ENCODE data around the gene NCBP1.

NCBP1 gene

DNA sequence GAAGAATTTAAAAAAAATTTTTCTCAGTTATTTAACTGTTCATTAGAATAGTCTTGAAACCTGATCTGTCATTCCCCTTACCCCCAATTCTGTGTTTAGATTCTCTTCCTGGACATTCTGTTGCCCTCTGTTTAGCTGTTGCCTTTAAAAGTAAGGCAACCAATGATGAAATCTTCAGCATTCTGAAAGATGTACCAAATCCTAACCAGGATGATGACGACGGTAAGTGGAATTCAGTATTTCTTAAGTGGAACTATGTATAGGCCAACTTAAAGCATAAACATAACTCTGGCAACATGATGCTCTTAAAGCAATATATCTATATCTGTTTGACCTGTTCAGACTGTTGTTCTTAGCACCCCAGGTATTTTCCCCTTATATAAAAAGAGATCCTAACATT, 27.2 kb downstream of the NCBP1 start:
- Histone ChIP-seq H3K18ac (ENCODE audit: low read depth in 1 of 2, low read length in 2 of 2) (no peak overlapping the region), H3K27me3 (ENCODE audit: control insufficient read depth in 1 of 2, insufficient read depth in 1 of 2, low read length in 2 of 2) (no peaks in the 10 kb centered on the region), H4K91ac (ENCODE audit: low read length) (no peak overlapping the region), H3K4me1 (ENCODE audit: control insufficient read depth, insufficient read depth, low read depth, low read length) (no peaks in the 10 kb centered on the region), H2BK120ac (ENCODE audit: low read depth, low read length) (no peak overlapping the region), H2BK5ac (ENCODE audit: low read depth, low read length, poor library complexity, severe bottlenecking) (no peak overlapping the region), H3K4me3 (ENCODE audit: insufficient read depth in 1 of 2, low read depth in 1 of 2, low read length in 2 of 2) (no peak overlapping the region), H2BK15ac (ENCODE audit: low read depth, poor library complexity, severe bottlenecking) (no peak overlapping the region), H3K36me3 (ENCODE audit: control insufficient read depth in 1 of 2, insufficient read depth in 2 of 2, low read depth in 1 of 2, low read length in 2 of 2) (peaks cover 25 to 97% of the 10 kb centered on the region in 2 experiments), H3K9me3 (ENCODE audit: control insufficient read depth, low read length) (peaks cover 3% of the 10 kb centered on the region), H2AFZ (ENCODE audit: low read depth, low read length) (no peak overlapping the region), H2BK12ac (ENCODE audit: low read length in 2 of 2) (no peak overlapping the region), H4K8ac (ENCODE audit: low read length) (no peak overlapping the region), H3K23ac (ENCODE audit: low read length in 2 of 2) (no peak overlapping the region), H2AK5ac (ENCODE audit: low read length, severe bottlenecking) (no peak overlapping the region), H3K9ac (ENCODE audit: low read length) (no peak overlapping the region), H3K14ac (ENCODE audit: low read length in 2 of 2) (no peak overlapping the region), H3K4me2 (ENCODE audit: low read length, poor library complexity, severe bottlenecking) (no peak overlapping the region), H3K27ac (ENCODE audit: low read length, poor library complexity, severe bottlenecking) (no peak overlapping the region), H3K4ac (ENCODE audit: low read depth in 1 of 2, low read length in 2 of 2) (no peak overlapping the region), H3K79me1 (replicated peaks; ENCODE audit: low read length, poor library complexity, severe bottlenecking) (peaks cover 19% of the 10 kb centered on the region)
- WGBS = no CpG with 5 or more reads among the region's 2 CpGs
- DNase-seq = peak; percentile 54

DNA sequence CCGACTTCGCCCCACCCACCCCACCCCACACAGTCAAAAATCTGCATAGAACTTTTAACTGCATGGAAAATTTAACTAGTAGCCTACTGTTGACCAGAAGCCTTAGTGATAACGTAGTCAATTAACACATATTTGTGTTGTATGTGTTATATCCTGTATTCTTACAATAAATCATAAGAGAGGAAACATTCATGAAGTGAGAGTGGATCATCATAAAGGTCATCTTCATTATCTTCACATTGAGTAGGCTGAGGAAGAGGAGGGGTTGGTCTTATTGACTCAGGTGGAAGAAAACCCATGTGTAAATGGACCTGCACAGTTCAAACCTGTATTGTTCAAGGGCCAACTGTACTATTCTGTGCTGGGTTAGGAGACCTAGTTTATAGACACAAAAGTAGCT, 32.1 kb downstream of the NCBP1 start:
- no peak overlapping the region for H4K91ac ChIP-seq (ENCODE audit: low read length)
- H3K4me3 ChIP-seq (ENCODE audit: insufficient read depth in 1 of 2, low read depth in 1 of 2, low read length in 2 of 2) = no peak overlapping the region
- no peaks in the 10 kb centered on the region for H3K27me3 ChIP-seq (ENCODE audit: control insufficient read depth in 1 of 2, insufficient read depth in 1 of 2, low read length in 2 of 2)
- H3K9ac ChIP-seq (ENCODE audit: low read length) = no peak overlapping the region
- no peak overlapping the region for H2AFZ ChIP-seq (ENCODE audit: low read depth, low read length)
- no peak overlapping the region for H3K18ac ChIP-seq (ENCODE audit: low read depth in 1 of 2, low read length in 2 of 2)
- no peak overlapping the region for H4K8ac ChIP-seq (ENCODE audit: low read length)
- no peak overlapping the region for H2BK120ac ChIP-seq (ENCODE audit: low read depth, low read length)
- no peak overlapping the region for H2BK5ac ChIP-seq (ENCODE audit: low read depth, low read length, poor library complexity, severe bottlenecking)
- no peak overlapping the region for H3K27ac ChIP-seq (ENCODE audit: low read length, poor library complexity, severe bottlenecking)
- no peak for DNase-seq
- no peak overlapping the region for H3K4ac ChIP-seq (ENCODE audit: low read depth in 1 of 2, low read length in 2 of 2)
- no peak overlapping the region for H2BK12ac ChIP-seq (ENCODE audit: low read length in 2 of 2)
- no peak overlapping the region for H2BK15ac ChIP-seq (ENCODE audit: low read depth, poor library complexity, severe bottlenecking)
- H3K79me1 ChIP-seq (replicated peaks; ENCODE audit: low read length, poor library complexity, severe bottlenecking) = peaks cover 18% of the 10 kb centered on the region
- 100% methylated on average over 1 of the region's 3 CpGs for WGBS
- H3K36me3 ChIP-seq (ENCODE audit: control insufficient read depth in 1 of 2, insufficient read depth in 2 of 2, low read depth in 1 of 2, low read length in 2 of 2) = peaks cover 17 to 97% of the 10 kb centered on the region in 2 experiments
- H3K4me2 ChIP-seq (ENCODE audit: low read length, poor library complexity, severe bottlenecking) = no peak overlapping the region
- no peak overlapping the region for H2AK5ac ChIP-seq (ENCODE audit: low read length, severe bottlenecking)
- no peaks in the 10 kb centered on the region for H3K9me3 ChIP-seq (ENCODE audit: control insufficient read depth, low read length)
- no peak overlapping the region for H3K14ac ChIP-seq (ENCODE audit: low read length in 2 of 2)
- H3K23ac ChIP-seq (ENCODE audit: low read length in 2 of 2) = no peak overlapping the region
- no peaks in the 10 kb centered on the region for H3K4me1 ChIP-seq (ENCODE audit: control insufficient read depth, insufficient read depth, low read depth, low read length)

DNA sequence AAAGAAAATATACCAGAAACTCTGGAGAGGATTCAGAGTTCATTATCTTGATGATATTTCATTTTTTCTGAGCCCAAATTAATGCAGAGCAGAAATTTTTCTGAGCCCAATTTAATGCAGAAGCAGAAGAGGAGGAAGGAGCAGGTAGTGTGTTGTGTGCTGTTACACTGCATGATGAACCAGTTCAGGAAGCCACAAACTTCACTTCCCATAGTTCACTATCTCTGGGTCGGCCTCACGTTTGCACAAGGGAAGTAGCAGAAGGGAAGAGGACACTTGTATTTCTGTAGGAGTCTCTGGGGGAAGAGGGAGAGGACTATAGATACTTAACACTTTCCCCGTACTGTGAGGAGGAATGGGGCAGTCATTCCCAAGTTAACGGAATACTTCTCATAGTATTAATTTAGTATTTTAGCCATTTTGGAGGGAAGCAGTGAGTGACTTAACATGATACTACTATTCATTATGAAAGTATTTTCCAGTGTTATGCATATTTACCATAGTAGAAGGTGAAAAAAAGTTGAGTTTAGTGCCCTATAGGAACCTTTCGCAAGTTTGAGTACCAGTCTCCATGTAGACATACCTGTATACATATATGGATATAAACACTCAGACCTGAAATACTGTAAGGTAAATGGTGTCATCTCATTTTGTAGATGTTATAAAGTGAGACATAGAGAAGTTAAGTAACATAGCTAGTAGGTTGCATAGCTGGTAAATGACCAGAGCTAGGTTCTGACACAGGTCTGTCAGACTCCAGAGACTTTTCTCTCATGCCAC, 33.5 kb downstream of the NCBP1 start:
- H3K27me3 ChIP-seq (ENCODE audit: control insufficient read depth in 1 of 2, insufficient read depth in 1 of 2, low read length in 2 of 2) = no peaks in the 10 kb centered on the region
- no peak for DNase-seq
- no peak overlapping the region for H3K4me3 ChIP-seq (ENCODE audit: insufficient read depth in 1 of 2, low read depth in 1 of 2, low read length in 2 of 2)
- peaks cover 17 to 97% of the 10 kb centered on the region in 2 experiments for H3K36me3 ChIP-seq (ENCODE audit: control insufficient read depth in 1 of 2, insufficient read depth in 2 of 2, low read depth in 1 of 2, low read length in 2 of 2)
- no peak overlapping the region for H3K4ac ChIP-seq (ENCODE audit: low read depth in 1 of 2, low read length in 2 of 2)
- H3K23ac ChIP-seq (ENCODE audit: low read length in 2 of 2) = no peak overlapping the region
- no peaks in the 10 kb centered on the region for H3K9me3 ChIP-seq (ENCODE audit: control insufficient read depth, low read length)
- no peak overlapping the region for H3K27ac ChIP-seq (ENCODE audit: low read length, poor library complexity, severe bottlenecking)
- H3K9ac ChIP-seq (ENCODE audit: low read length) = no peak overlapping the region
- H2BK15ac ChIP-seq (ENCODE audit: low read depth, poor library complexity, severe bottlenecking) = no peak overlapping the region
- no peak overlapping the region for H2BK120ac ChIP-seq (ENCODE audit: low read depth, low read length)
- H2AFZ ChIP-seq (ENCODE audit: low read depth, low read length) = no peak overlapping the region
- no peak overlapping the region for H3K4me2 ChIP-seq (ENCODE audit: low read length, poor library complexity, severe bottlenecking)
- peaks cover 22% of the 10 kb centered on the region for H3K79me1 ChIP-seq (replicated peaks; ENCODE audit: low read length, poor library complexity, severe bottlenecking)
- no peaks in the 10 kb centered on the region for H3K4me1 ChIP-seq (ENCODE audit: control insufficient read depth, insufficient read depth, low read depth, low read length)
- no peak overlapping the region for H2BK5ac ChIP-seq (ENCODE audit: low read depth, low read length, poor library complexity, severe bottlenecking)
- 90% methylated on average over 2 of the region's 5 CpGs for WGBS
- H4K91ac ChIP-seq (ENCODE audit: low read length) = no peak overlapping the region
- H3K14ac ChIP-seq (ENCODE audit: low read length in 2 of 2) = no peak overlapping the region
- no peak overlapping the region for H3K18ac ChIP-seq (ENCODE audit: low read depth in 1 of 2, low read length in 2 of 2)
- no peak overlapping the region for H2BK12ac ChIP-seq (ENCODE audit: low read length in 2 of 2)
- no peak overlapping the region for H2AK5ac ChIP-seq (ENCODE audit: low read length, severe bottlenecking)
- no peak overlapping the region for H4K8ac ChIP-seq (ENCODE audit: low read length)

DNA sequence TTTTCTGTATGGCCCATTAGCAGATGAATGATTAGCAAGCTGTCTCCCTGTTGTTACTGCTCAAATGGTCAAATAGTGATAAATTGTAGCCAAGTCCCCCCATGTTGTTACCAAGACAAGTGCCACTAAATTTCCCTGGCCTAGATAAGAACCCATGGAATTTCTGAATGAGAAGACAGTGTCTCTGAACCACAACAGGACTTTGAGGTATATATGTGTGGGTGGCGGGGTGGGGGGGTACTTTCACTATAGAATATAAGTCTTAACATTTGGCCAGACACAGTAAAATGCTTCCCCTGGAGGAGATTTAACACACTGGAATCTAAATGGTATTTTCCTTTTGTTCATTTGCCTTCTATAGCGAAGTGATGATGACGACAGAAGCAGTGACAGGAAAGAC, 34.9 kb downstream of the NCBP1 start:
- Histone ChIP-seq H3K4me2 (ENCODE audit: low read length, poor library complexity, severe bottlenecking) (no peak overlapping the region), H3K27me3 (ENCODE audit: control insufficient read depth in 1 of 2, insufficient read depth in 1 of 2, low read length in 2 of 2) (no peaks in the 10 kb centered on the region), H3K14ac (ENCODE audit: low read length in 2 of 2) (no peak overlapping the region), H3K36me3 (ENCODE audit: control insufficient read depth in 1 of 2, insufficient read depth in 2 of 2, low read depth in 1 of 2, low read length in 2 of 2) (peaks cover 21 to 98% of the 10 kb centered on the region in 2 experiments), H2BK120ac (ENCODE audit: low read depth, low read length) (no peak overlapping the region), H3K18ac (ENCODE audit: low read depth in 1 of 2, low read length in 2 of 2) (no peak overlapping the region), H2BK5ac (ENCODE audit: low read depth, low read length, poor library complexity, severe bottlenecking) (no peak overlapping the region), H4K8ac (ENCODE audit: low read length) (no peak overlapping the region), H2BK15ac (ENCODE audit: low read depth, poor library complexity, severe bottlenecking) (no peak overlapping the region), H3K9ac (ENCODE audit: low read length) (no peak overlapping the region), H4K91ac (ENCODE audit: low read length) (no peak overlapping the region), H2BK12ac (ENCODE audit: low read length in 2 of 2) (no peak overlapping the region), H2AK5ac (ENCODE audit: low read length, severe bottlenecking) (no peak overlapping the region), H3K23ac (ENCODE audit: low read length in 2 of 2) (no peak overlapping the region), H3K79me1 (replicated peaks; ENCODE audit: low read length, poor library complexity, severe bottlenecking) (peaks cover 22% of the 10 kb centered on the region), H3K4me1 (ENCODE audit: control insufficient read depth, insufficient read depth, low read depth, low read length) (no peaks in the 10 kb centered on the region), H3K9me3 (ENCODE audit: control insufficient read depth, low read length) (no peaks in the 10 kb centered on the region), H2AFZ (ENCODE audit: low read depth, low read length) (no peak overlapping the region), H3K4me3 (ENCODE audit: insufficient read depth in 1 of 2, low read depth in 1 of 2, low read length in 2 of 2) (no peak overlapping the region), H3K27ac (ENCODE audit: low read length, poor library complexity, severe bottlenecking) (no peak overlapping the region), H3K4ac (ENCODE audit: low read depth in 1 of 2, low read length in 2 of 2) (no peak overlapping the region)
- DNase-seq = no peak
- 97% methylated on average over 2 of the region's 3 CpGs for WGBS

Data from mesenchymal stem cell (in vitro differentiated cells and primary cell).